Psoas muscle (tissue), 8 donors: ENCODE data around the gene SLC22A31. TPM values are rescaled to one million over a fixed set of nuclear protein-coding genes. Genes with fewer than 3 reads are reported as not detected.
"Not testable (repeated sequence)": the region's sequence is repeated elsewhere in the genome, so short reads cannot be mapped to it uniquely, and the experiment has no call there.

ENCODE experiments used
- ATAC-seq, 4 donors: fragments of 200-7000 bp; cut with Tn5 transposase; one replicate each; pipeline ENCODE4 v1.9.1; 2020; ENCODE audit warnings: moderate library complexity in 3 of 4, mild to moderate bottlenecking in 2 of 4
- DNase-seq, 2 donors: peaks; one replicate each; pipeline ENCODE4 v3.0.0-alpha.2; 2020
- H3K27ac ChIP-seq: fragments of 200-600 bp; one replicate; pipeline ENCODE4 v1.8.0; 2022
- H3K27me3 ChIP-seq, 3 donors: fragments of 200-600 bp in 1 of 3; one replicate each; pipeline versions ENCODE4 v1.6.1 to v1.8.0; 2013 to 2022; ENCODE audit warnings: low read length in 2 of 3, mild to moderate bottlenecking in 2 of 3, moderate library complexity in 1 of 3; ENCODE audit not compliant: insufficient read depth in 3 of 3
- H3K36me3 ChIP-seq, 2 donors: fragments of 200-600 bp in 1 of 2; one replicate each; pipeline versions ENCODE4 v1.6.1 to v1.8.0; 2013 to 2022; ENCODE audit warnings: low read depth in 1 of 2, mild to moderate bottlenecking in 1 of 2, moderate library complexity in 1 of 2; ENCODE audit not compliant: insufficient read depth in 1 of 2
- H3K4me1 ChIP-seq: fragments of 200-600 bp; one replicate; pipeline ENCODE4 v1.8.0; 2022
- H3K4me3 ChIP-seq: fragments of 200-600 bp; one replicate; pipeline ENCODE4 v1.8.0; 2022; ENCODE audit warnings: mild to moderate bottlenecking
- H3K9me3 ChIP-seq: fragments of 200-600 bp; one replicate; pipeline ENCODE4 v1.8.0; 2022
- CTCF ChIP-seq: fragments of 200-600 bp; IDR thresholded peaks from one replicate; pipeline ENCODE4 v1.8.0; 2022; ENCODE audit warnings: antibody characterized with exemption
- WGBS, 3 donors: extraction: QIAGEN DNeasy Blood & Tissue Kit; methylation state at CpG; one replicate each; pipeline versions ENCODE4 v1.1.6 to v1.1.7; 2013; 5-methylcytosine and 5-hydroxymethylcytosine counted together
- intact Hi-C, 2 donors: fragments of 100-400 bp; cut with DNase I; formaldehyde crosslinking; loops; one replicate each; pipeline versions ENCODE4 v1.11.0 to v1.14.2; 2022
- long read RNA-seq, 2 donors: library from polyadenylated mRNA; unstranded; transcript quantifications; one replicate each; pipeline ENCODE4 v2.0.0, GENCODE V29; 2021
- polyA plus RNA-seq, 3 donors: library from polyadenylated mRNA; stranded (reverse); fragments of 200-250 nt; gene quantifications; one replicate each; pipeline ENCODE4 v1.2.3, GENCODE V29; 2013
- total RNA-seq, 4 donors: library from RNA; stranded (reverse); fragmentation: NEBNext Ultra II Directional in 2 of 4; extraction: Animal tissue kit (Norgen Biotek cat#: 25700) in 2 of 4; gene quantifications; one replicate each; pipeline versions ENCODE4 v1.2.1 to v1.2.4, GENCODE V29; 2021 to 2023
- donor health status: healthy with polysubstance abuse.
- donor health status: DM: no; HTN: no; CAD: no; lungs with moderate emphysema.
- donor health status: Bipolar disorder and iron deficiency.
- donor health status: healthy.
- donor health status: DM: yes; HTN: yes; CAD: no.
- donor health status: DM: no; HTN: no; CAD: no.
- donor health status: DM: no; HTN: no; CAD: no.
- donor health status: DM: yes; HTN: yes; CAD: no.

The SLC22A31 gene
- total RNA-seq (not detected), polyA plus RNA-seq (under 1 TPM in 1 of 3 donors, not detected in 2; 0.03 TPM)
- long read RNA-seq, donor 1, result 0 reads
- long read RNA-seq, donor 2, result 0 reads

GRCh38 chr16:89200124-89200849, at the start of gene SLC22A31:
Gene SLC22A31 (minus strand): TSS chr16:89200537. CDS start chr16:89200501, 36 bp downstream.
- peak within 1 kb of the TSS; percentile 48 for H3K4me3 ChIP-seq
- H3K4me1 ChIP-seq, result no peaks in the 10 kb centered on the region
- H3K27ac ChIP-seq, result no peak within 1 kb of the TSS
- no peak for ATAC-seq
- no peaks in the 10 kb centered on the region for H3K9me3 ChIP-seq
- H3K27me3 ChIP-seq, result peaks cover 3 to 75% (median 29%) of the 10 kb centered on the region in 3 donors
- intact Hi-C loops, result no loop called here
- no peak for TF ChIP-seq CTCF
- DNase-seq, result peak in 1 of 2 donors; percentile 35
- peaks cover 0 to 4% of the 10 kb centered on the region in 2 donors for H3K36me3 ChIP-seq
- WGBS, 3 donors, result 11 to 18% (median 13%) methylated on average over 26 to 28 of the region's 28 CpGs

GRCh38 chr16:89248196-89248982, 48.1 kb upstream of the SLC22A31 start:
- Histone ChIP-seq H3K36me3 (no peaks in the 10 kb centered on the region), H3K27ac (no peak overlapping the region), H3K4me3 (peak overlapping the region; percentile 63), H3K27me3 (peaks cover 0 to 3% (median 0%) of the 10 kb centered on the region in 3 donors), H3K9me3 (no peaks in the 10 kb centered on the region), H3K4me1 (no peaks in the 10 kb centered on the region)
- intact Hi-C loops, result loop anchor here in 1 of 2 donors (5.0 kb wide), 1 partner anchor 244 kb away; the partner anchor contains the start of gene ANKRD11
- WGBS, 3 donors, result 53 to 57% (median 54%) methylated on average over 69 of the region's 69 CpGs
- no peak for DNase-seq
- TF ChIP-seq CTCF, result no peak
- ATAC-seq, result no peak

GRCh38 chr16:89247734-89248075, 47.4 kb upstream of the SLC22A31 start:
- peak in 2 of 4 donors; percentile 41 to 48 for ATAC-seq
- DNase-seq, H3K27ac ChIP-seq, H3K36me3 ChIP-seq, H3K9me3 ChIP-seq, H3K4me1 ChIP-seq, H3K27me3 ChIP-seq: not testable (repeated sequence)
- peak overlapping the region; percentile 63 for H3K4me3 ChIP-seq
- WGBS, 3 donors, result 1 to 3% (median 2%) methylated on average over 36 to 45 of the region's 45 CpGs
- intact Hi-C loops, result loop anchor here in 1 of 2 donors (5.0 kb wide), 1 partner anchor 245 kb away; the partner anchor contains the start of gene ANKRD11

- Histone ChIP-seq H3K4me1 (no peaks in the 10 kb centered on the region), H3K4me3 (peak overlapping the region; percentile 63), H3K36me3 (no peaks in the 10 kb centered on the region), H3K27ac (no peak overlapping the region), H3K27me3 (peaks cover 0 to 3% (median 0%) of the 10 kb centered on the region in 3 donors), H3K9me3 (no peaks in the 10 kb centered on the region)
- 3% methylated on average over 43 to 78 of the region's 78 CpGs for WGBS, 3 donors
- TF ChIP-seq CTCF, result no peak
- intact Hi-C loops, result loop anchor here in 1 of 2 donors (5.0 kb wide), 1 partner anchor 245 kb away; the partner anchor contains the start of gene ANKRD11
- ATAC-seq (peak; percentile 97 to 98 (median 97)), DNase-seq (peak; percentile 88 to 94)
Observed at GRCh38 chr16:89246903-89247733, 46.8 kb upstream of the SLC22A31 start.
